ENCODE measurements around the gene MVD.

DNA sequence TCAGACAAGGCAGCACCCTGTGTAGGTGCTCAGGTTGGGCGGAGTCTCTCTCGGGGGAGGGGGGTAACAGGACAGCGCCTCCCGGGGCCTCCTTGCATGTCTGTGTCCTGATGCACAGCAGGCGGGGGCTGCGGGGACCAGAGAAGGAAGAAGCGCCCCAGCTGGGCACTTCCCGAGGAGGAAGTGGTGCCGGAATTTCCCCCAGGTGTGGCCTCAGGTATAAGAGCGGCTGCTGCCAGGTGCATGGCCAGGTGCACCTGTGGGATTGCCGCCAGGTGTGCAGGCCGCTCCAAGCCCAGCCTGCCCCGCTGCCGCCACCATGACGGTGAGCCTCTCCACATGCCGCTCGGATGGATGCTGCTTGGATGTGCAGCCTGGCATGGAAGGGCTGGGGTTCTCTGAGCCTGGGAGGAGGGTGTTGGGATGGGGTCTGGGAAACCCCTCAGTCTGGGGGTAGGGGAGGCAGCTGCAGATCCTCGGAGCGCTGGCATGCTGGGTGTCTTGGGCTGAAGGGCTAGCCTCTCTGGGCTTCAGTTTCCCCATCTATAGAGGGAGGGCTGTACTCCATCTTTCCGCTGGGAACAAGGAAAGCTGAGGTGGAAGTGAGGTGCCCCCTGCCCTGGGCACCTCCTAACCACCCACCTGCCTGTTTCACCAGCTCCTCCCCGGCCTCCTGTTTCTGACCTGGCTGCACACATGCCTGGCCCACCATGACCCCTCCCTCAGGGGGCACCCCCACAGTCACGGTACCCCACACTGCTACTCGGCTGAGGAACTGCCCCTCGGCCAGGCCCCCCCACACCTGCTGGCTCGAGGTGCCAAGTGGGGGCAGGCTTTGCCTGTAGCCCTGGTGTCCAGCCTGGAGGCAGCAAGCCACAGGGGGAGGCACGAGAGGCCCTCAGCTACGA, 24.3 kb downstream of the MVD start, which contains the start of gene IL17C:
- no peak for TF ChIP-seq YY1 (IDR thresholded peaks at IDR 0.05)
- TF ChIP-seq, protein P1, sequence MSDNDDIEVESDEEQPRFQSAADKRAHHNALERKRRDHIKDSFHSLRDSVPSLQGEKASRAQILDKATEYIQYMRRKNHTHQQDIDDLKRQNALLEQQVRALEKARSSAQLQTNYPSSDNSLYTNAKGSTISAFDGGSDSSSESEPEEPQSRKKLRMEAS (IDR thresholded peaks at IDR 0.05), result no peak
- TF ChIP-seq REST (IDR thresholded peaks at IDR 0.05), result no peak
- no peak for TF ChIP-seq EGR1 (IDR thresholded peaks at IDR 0.05; ENCODE audit: low read depth in 2 of 2)
- TF ChIP-seq CTCF (IDR thresholded peaks at IDR 0.05; ENCODE audit: low read depth, low read length, missing input control), result no peak
- TF ChIP-seq TAF1 (conservative IDR thresholded peaks at IDR 0.05), result no peak
- TF ChIP-seq RAD21 (IDR thresholded peaks at IDR 0.05), result no peak
- no peak for TF ChIP-seq GABPA (IDR thresholded peaks at IDR 0.05 in 1 of 2, conservative IDR thresholded peaks at IDR 0.05 in 1 of 2)
- no peak for TF ChIP-seq JUND (IDR thresholded peaks at IDR 0.05)
- TF ChIP-seq ATF3 (IDR thresholded peaks at IDR 0.05), result no peak
- TF ChIP-seq FOXA2 (IDR thresholded peaks at IDR 0.05), result no peak

Data from liver (tissue), 3 donors.